ENCODE results near the gene NALCN. TPM values are rescaled to one million over a fixed set of nuclear protein-coding genes. Genes with fewer than 3 reads are reported as not detected.

Gene NALCN
- total and polyA plus RNA-seq, 2 of the 8 experiments (the other 6 are each of a cell fraction or from before 2014, with no cell fraction given), result 0.26 to 0.54 TPM

DNA sequence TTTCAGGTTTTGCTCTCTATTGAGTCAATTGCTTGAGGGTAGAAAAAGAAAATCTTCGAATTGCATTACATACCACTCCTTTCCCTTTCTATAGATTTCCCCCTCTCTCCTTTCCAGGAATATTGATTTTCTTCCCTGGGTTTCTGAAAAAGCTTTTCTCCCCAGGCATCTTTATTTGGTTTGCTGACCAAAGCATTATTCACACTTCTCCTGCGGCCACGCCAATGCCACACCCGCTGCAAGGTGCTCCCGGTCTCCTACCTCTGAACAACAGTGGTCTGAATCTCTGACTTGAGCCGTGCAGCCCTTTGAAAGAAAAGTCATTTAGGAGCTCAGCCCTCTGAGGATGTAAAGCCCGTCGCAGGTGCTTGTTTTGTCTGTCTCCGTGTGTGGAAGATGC lies 390.8 kb downstream of the NALCN start:
- H2BK12ac ChIP-seq (ENCODE audit: low read depth, low read length), result no peak overlapping the region
- H2BK5ac ChIP-seq (ENCODE audit: low read depth, low read length), result no peak overlapping the region
- no peak overlapping the region for H3K56ac ChIP-seq (replicated peaks; ENCODE audit: insufficient read length, low read depth, low read length)
- H4K20me1 ChIP-seq (replicated peaks in 1 of 2; ENCODE audit: control insufficient read depth in 1 of 2, insufficient read depth in 2 of 2, low read length in 2 of 2), result no peaks in the 10 kb centered on the region
- no peak overlapping the region for H3K4me2 ChIP-seq (ENCODE audit: insufficient read depth in 1 of 2, low read depth in 2 of 2, low read length in 2 of 2)
- H3K9ac ChIP-seq (replicated peaks in 1 of 4; ENCODE audit: extremely low read depth in 1 of 4, low read depth in 3 of 4, low read length in 3 of 4), result no peak overlapping the region
- H3K4me1 ChIP-seq (replicated peaks in 1 of 4; ENCODE audit: control insufficient read depth in 3 of 4, insufficient read depth in 4 of 4, low read length in 3 of 4), result no peaks in the 10 kb centered on the region; a peak in 1 of 7 replicates
- no peak overlapping the region for H3K18ac ChIP-seq (ENCODE audit: extremely low read depth, low read length)
- no peak overlapping the region for H3K4me3 ChIP-seq (ENCODE audit: extremely low read depth in 1 of 4, insufficient read depth in 2 of 4, low read depth in 3 of 4, low read length in 4 of 4)
- no peaks in the 10 kb centered on the region for H3K36me3 ChIP-seq (ENCODE audit: control insufficient read depth in 2 of 4, insufficient read depth in 4 of 4, low read length in 3 of 4)
- H4K5ac ChIP-seq (ENCODE audit: insufficient read length, low read depth, low read length), result no peak overlapping the region
- ChIA-PET CTCF (ENCODE audit: partially characterized antibody) (interaction anchor here (0.6 to 2.5 kb wide), 4 partner anchors 9 to 76 kb away, joined by 3 to 7 read pairs (median 4); no protein-coding TSS in a partner anchor), POLR2A (ENCODE audit: partially characterized antibody) (no interaction called here)
- DNase-seq (ENCODE audit: low read depth in 1 of 2, low spot score in 2 of 2) (no peak), FAIRE-seq (no peak)
- H3K79me2 ChIP-seq (ENCODE audit: control insufficient read depth in 1 of 2, insufficient read depth in 2 of 2, low read length in 2 of 2), result no peaks in the 10 kb centered on the region
- H2AK5ac ChIP-seq (ENCODE audit: low read depth, low read length), result no peak overlapping the region
- H3K23ac ChIP-seq (ENCODE audit: insufficient read length), result no peak overlapping the region
- H3K79me1 ChIP-seq (ENCODE audit: low read depth, low read length), result no peaks in the 10 kb centered on the region
- no peaks in the 10 kb centered on the region for H3K9me3 ChIP-seq (ENCODE audit: insufficient read depth in 2 of 2, low read depth in 1 of 2, low read length in 1 of 2)
- no peak overlapping the region for H3K4ac ChIP-seq (replicated peaks; ENCODE audit: insufficient read length, low read depth, low read length)
- no peak overlapping the region for H4K91ac ChIP-seq (replicated peaks; ENCODE audit: insufficient read length, low read length)
- H3K27ac ChIP-seq (ENCODE audit: low read depth, low read length), result no peak overlapping the region
- no peak overlapping the region for H2BK20ac ChIP-seq (ENCODE audit: low read length)
- WGBS, 2 experiments (ENCODE audit: extremely low coverage in 1 of 2, insufficient coverage in 1 of 2, insufficient read length in 1 of 2, insufficient replicate concordance in 2 of 2, low coverage in 1 of 2, low lambda C conversion rate in 2 of 2, missing lambda C conversion rate in 1 of 2), result 90% methylated on average over 9 of the region's 9 CpGs; no CpG with 5 or more reads in 1 of the 2 experiments
- H2AFZ ChIP-seq (ENCODE audit: low read length), result no peak overlapping the region
- no peak overlapping the region for H4K8ac ChIP-seq (ENCODE audit: extremely low read depth, insufficient read depth, low read length)
- no peaks in the 10 kb centered on the region for H3K27me3 ChIP-seq (replicated peaks in 1 of 4; ENCODE audit: control insufficient read depth in 3 of 4, extremely low read depth in 1 of 4, insufficient read depth in 3 of 4, low read length in 3 of 4)
- H3K23me2 ChIP-seq (ENCODE audit: low read depth, low read length), result no peaks in the 10 kb centered on the region
- no peak overlapping the region for H3K14ac ChIP-seq (ENCODE audit: insufficient read length)
- no peak overlapping the region for H2BK15ac ChIP-seq (ENCODE audit: low read length)
- no peak overlapping the region for H2BK120ac ChIP-seq (replicated peaks; ENCODE audit: low read depth, low read length)
- TF ChIP-seq SIRT6 (IDR thresholded peaks at IDR 0.05; ENCODE audit: low read length) (no peak), FOSL1 (IDR thresholded peaks at IDR 0.05; ENCODE audit: insufficient read depth, low read depth, low read length) (no peak), SIX5 (IDR thresholded peaks at IDR 0.05; ENCODE audit: low read depth, low read length) (no peak), KDM4A (IDR thresholded peaks at IDR 0.05; ENCODE audit: low read depth, low read length, severe bottlenecking) (no peak), JUN (IDR thresholded peaks at IDR 0.05; ENCODE audit: low read depth, low read length) (no peak), CREB1 (IDR thresholded peaks at IDR 0.05) (no peak)

All from H1 (cell line).